Progenitor cell of endocrine pancreas (in vitro differentiated cells): Measurements from ENCODE around the gene PON2. TPM values are rescaled to one million over a fixed set of nuclear protein-coding genes. Genes with fewer than 3 reads are reported as not detected.

Source experiments
- DNase-seq: peaks from one replicate; pipeline ENCODE4 v3.0.0; 2021; ENCODE audit warnings: low spot score; ENCODE audit not compliant: unreplicated experiment
- H3K27ac Mint-ChIP-seq: 2 replicates; pipeline ENCODE4 v1.8.0; 2021; ENCODE audit warnings: mild to moderate bottlenecking, moderate library complexity, mixed read lengths
- H3K27me3 Mint-ChIP-seq: 2 replicates; pipeline ENCODE4 v1.8.0; 2021; ENCODE audit warnings: mixed read lengths
- H3K36me3 Mint-ChIP-seq: 2 replicates; pipeline ENCODE4 v1.8.0; 2022; ENCODE audit warnings: mixed read lengths; ENCODE audit not compliant: insufficient read depth
- H3K4me1 Mint-ChIP-seq: 2 replicates; pipeline ENCODE4 v1.8.0; 2021; ENCODE audit warnings: low read depth, mixed read lengths
- H3K4me3 Mint-ChIP-seq: 2 replicates; pipeline ENCODE4 v1.8.0; 2021; ENCODE audit warnings: low read depth, mild to moderate bottlenecking, moderate library complexity, mixed read lengths
- H3K9me3 Mint-ChIP-seq: 2 replicates; pipeline ENCODE4 v1.8.0; 2021; ENCODE audit warnings: low read depth, mixed read lengths
- CTCF ChIP-seq: fragments of 200-600 bp; sonication (generic); IDR thresholded peaks from one replicate; pipeline ENCODE4 v1.5.0; 2021; ENCODE audit warnings: antibody characterized with exemption, mild to moderate bottlenecking; ENCODE audit not compliant: unreplicated experiment
- total RNA-seq: library from RNA; stranded (reverse); gene quantifications from 2 replicates; pipeline ENCODE4 v1.2.1, GENCODE V29; 2021

Gene PON2
- total RNA-seq, 1 donor from 2014 or later: 145 TPM

GRCh38 chr7:95472581-95473161 lies 37.8 kb upstream of the PON2 start:
- Mint-ChIP-seq H3K4me1 (peaks cover 27% of the 10 kb centered on the region), H3K9me3 (no peaks in the 10 kb centered on the region), H3K4me3 (no peak overlapping the region), H3K27ac (no peak overlapping the region), H3K27me3 (no peaks in the 10 kb centered on the region), H3K36me3 (no peaks in the 10 kb centered on the region)
- no peak for TF ChIP-seq CTCF
- no peak for DNase-seq

DNA sequence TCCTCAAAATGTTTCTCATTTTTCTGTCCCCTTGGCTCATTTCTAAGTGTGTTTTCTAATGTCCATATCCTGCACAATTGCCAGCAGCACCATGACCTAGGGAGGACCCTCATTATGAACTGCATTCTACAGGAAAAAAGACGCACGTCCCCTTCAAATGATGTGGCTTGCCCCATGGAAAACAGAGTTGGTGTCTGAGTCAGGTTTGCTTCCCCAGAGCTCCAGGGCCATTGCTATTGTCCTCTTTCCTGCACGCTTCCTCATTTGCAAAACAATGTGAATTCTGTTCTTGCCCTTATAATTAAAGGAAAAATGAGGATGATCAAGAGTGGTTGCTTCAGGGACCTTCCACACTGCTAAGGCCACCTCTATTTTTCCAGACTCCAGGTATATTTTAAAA lies 36.2 kb upstream of the PON2 start:
- H3K4me1 Mint-ChIP-seq: peaks cover 20% of the 10 kb centered on the region

GRCh38 chr7:95470452-95470851 lies 35.6 kb upstream of the PON2 start:
- H3K27ac Mint-ChIP-seq: peak overlapping the region; percentile 38
- H3K4me3 Mint-ChIP-seq: no peak overlapping the region
- H3K9me3 Mint-ChIP-seq: no peaks in the 10 kb centered on the region
- no peak for DNase-seq
- no peaks in the 10 kb centered on the region for H3K36me3 Mint-ChIP-seq
- H3K27me3 Mint-ChIP-seq: no peaks in the 10 kb centered on the region
- peaks cover 18% of the 10 kb centered on the region for H3K4me1 Mint-ChIP-seq
- no peak for TF ChIP-seq CTCF

More for the DNA sequence above, 36.2 kb upstream of the PON2 start:
- Mint-ChIP-seq H3K4me3 (no peak overlapping the region), H3K9me3 (no peaks in the 10 kb centered on the region), H3K27ac (peak overlapping the region; percentile 66), H3K27me3 (no peaks in the 10 kb centered on the region), H3K36me3 (no peaks in the 10 kb centered on the region)
- DNase-seq: no peak
- no peak for TF ChIP-seq CTCF

DNA sequence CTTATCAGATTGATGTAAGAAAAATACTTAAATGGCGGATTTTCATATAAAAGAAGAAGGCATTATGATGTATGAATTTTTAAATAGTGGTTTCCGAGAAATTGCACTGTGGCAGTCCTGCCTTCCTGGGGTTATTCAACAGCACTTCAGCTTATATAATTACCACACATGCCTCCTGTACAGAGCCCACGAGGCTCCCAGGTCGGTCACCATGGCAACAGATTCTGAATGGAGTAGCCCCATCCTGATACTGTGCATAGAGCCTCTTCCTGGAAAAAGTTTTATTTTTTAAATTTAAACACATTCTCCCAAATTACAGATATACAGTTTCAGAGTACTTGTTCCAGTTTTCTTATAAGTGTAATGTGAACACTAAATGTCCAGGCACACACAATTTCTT lies 35.0 kb upstream of the PON2 start:
- Mint-ChIP-seq H3K36me3 (no peaks in the 10 kb centered on the region), H3K27me3 (no peaks in the 10 kb centered on the region), H3K4me3 (no peak overlapping the region), H3K9me3 (no peaks in the 10 kb centered on the region), H3K27ac (no peak overlapping the region), H3K4me1 (peaks cover 18% of the 10 kb centered on the region)
- no peak for TF ChIP-seq CTCF
- no peak for DNase-seq

DNA sequence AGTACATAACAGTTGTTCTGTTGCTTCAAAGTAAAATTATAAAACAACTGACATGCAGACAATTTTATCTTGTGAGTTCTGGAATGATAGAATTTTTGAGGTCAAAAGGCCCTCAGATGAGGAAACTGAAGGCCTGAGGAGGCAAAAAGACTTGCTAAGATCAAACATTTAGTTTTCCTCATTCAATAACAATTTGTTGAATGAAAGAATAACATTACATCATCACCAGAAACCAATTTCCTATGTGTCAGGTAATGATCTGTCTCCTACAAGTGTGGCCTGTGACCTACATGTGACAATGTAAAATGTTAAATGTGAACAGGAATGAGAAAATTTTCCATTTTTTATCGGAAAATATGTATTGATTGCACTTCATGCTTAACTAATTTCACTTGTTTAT lies 34.4 kb upstream of the PON2 start:
- no peak for TF ChIP-seq CTCF
- H3K36me3 Mint-ChIP-seq: no peaks in the 10 kb centered on the region
- no peak overlapping the region for H3K27ac Mint-ChIP-seq
- H3K9me3 Mint-ChIP-seq: no peaks in the 10 kb centered on the region
- H3K4me3 Mint-ChIP-seq: no peak overlapping the region
- H3K27me3 Mint-ChIP-seq: no peaks in the 10 kb centered on the region
- DNase-seq: no peak
- peaks cover 18% of the 10 kb centered on the region for H3K4me1 Mint-ChIP-seq
